ENCODE results near the gene CDH20. TPM values are rescaled to one million over a fixed set of nuclear protein-coding genes. Genes with fewer than 3 reads are reported as not detected.
A peak's percentile ranks its signal among the peaks of the same experiment; 100 is the strongest.

The CDH20 gene
- polyA plus RNA-seq, 12 donors, result 0.60 to 2.4 (median 1.4) TPM; not detected in 2

DNA sequence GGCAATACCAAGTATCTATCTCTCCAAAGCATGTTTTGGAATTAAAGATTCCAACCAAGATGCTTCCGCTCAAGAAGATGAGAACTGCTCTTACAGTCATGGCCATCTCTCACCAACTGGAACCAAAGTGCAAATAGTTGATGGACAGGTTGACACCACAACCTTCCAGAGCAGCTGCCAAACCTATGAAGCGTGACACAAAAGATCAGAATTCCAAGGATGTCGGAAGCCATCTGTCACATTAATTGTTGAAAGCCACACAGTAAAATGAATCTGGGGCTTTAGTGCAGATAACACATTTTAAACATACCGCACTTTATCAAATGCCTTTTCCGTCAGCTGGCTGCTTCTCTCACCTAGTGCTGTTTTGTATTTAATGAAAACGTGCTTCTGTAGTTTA is 195.7 kb downstream of the CDH20 start:
- DNase-seq, result no peak

DNA sequence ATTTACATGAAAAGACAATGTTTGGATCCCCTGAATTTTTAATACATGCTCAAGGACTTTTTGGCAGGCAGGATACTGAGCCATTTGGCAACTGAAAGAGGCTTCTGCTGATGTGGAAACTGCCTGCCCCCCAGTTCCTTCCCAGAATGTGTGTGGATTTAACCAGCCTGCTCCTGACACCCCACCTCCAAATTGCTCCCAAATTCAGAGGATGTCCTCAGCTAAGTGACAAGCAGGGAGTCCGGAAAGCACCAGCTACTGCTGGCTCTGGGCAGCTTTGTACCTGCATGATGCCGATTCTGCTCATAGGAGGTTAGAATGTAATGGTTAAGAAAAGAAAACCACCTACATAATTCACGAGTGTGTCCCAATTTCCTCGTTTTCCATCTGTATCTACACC is 197.5 kb downstream of the CDH20 start:
- no peak for DNase-seq

DNA sequence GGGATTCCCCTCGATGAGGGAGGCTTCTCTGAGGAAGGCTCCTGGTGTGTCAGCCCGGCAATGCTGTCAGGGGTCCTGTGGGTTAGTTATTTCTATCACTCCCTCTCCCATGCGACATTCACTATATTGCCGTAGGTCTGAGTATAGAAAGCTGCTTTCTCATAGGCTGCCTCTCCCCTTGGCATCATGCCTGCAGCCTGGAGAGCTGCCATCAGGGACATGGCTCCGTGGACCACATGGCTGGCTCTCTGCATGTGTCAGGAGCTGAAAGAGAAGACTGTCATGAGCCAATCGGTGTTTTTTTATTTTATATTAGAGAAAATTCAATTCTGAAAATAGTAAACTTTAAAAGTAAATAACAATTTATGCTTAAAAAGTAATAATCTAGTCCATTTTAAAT is 198.0 kb downstream of the CDH20 start:
- DNase-seq, result no peak

DNA sequence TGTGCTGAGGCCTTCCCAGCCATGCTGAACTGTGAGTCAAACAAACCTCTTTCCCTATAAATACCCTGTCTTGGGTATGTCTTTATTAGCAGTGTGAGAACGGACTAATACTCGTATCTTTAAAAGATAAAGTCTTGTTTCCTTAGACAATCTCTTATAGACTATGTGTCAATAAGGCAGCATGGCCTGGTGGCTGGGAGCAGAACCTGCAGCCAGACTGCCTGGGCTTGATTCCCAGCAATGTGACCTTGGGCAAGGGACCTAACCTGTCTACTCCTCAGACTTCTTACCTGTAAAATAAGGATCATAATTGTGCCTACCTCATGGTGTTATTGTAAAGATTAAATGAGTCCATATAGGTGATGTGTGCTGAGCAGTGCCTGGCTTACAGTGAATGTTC is 198.7 kb downstream of the CDH20 start:
- DNase-seq, result no peak

DNA sequence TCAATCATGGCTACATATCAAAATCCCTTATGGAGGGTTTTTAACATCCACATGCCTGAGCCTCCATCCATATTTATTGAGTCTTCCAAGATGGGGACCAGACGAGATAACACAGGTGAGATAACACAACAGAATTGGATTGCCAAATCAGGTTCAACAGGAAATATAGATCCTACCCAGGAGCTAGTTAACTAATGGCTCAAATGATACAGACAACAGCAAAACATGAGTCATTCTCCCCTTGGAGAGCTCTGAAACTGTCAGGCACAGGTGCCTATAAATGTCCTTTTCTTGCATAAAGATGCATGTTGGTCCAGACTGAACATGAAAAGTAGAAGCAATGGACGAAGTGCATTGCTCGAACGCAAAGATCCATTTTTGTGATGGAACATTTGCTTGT is 202.2 kb downstream of the CDH20 start:
- no peak for DNase-seq

DNA sequence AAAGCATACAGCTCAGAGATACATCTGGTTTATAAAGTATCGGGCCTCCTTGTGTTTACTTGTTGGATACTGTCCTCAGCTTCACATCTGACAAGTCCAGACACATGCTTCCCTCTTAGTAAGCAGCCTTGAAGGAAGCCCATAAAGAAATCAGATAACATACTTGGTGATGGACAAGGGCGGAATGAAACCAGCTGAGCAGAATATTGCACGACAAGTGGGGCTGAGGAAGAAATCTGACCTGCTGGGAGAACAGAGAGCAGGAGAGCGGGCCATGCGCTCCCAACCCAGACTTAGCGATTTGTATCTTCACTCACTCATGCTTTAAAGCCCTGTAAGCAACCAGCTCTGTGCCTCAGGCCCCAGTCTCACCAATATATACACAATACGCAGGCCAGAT is 208.4 kb downstream of the CDH20 start:
- DNase-seq, result no peak

DNA sequence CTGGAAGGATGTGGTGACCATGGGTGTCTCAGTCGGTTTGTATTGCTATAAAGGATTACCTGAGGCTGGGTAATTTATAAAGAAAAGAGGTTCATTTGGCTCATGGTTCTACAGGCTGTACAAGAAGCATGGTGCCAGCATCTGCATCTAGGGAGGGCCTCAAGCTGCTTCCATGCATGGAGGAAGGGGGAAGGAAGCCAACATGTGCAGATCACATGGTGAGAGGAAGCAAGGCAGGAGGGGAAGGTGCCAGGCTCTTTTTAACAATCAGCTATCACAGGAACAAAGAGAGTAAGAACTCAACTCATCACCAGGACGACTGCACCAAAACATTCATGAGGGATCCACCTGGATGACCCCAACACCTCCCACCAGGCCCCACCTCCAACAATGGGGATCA is 209.4 kb downstream of the CDH20 start:
- no peak for DNase-seq

DNA sequence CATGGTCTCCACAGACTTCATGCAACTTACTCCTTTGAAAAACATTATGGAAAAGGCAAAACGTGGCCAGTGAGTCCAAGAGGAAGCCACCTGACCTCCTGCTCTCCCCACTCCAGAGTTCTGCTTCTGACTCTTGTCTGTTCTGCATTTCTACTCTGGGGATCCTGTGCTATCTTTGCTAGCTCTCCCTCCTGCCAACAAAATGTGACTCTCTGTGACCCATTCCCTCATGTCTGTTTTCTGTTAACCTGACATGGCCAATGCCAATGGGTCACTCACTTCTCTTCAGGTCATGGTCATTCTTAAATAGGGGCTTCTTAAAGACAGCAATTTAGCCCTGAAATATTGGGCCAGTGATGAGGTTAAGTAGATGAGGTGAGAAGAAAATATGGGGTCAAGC is 210.3 kb downstream of the CDH20 start:
- no peak for DNase-seq

DNA sequence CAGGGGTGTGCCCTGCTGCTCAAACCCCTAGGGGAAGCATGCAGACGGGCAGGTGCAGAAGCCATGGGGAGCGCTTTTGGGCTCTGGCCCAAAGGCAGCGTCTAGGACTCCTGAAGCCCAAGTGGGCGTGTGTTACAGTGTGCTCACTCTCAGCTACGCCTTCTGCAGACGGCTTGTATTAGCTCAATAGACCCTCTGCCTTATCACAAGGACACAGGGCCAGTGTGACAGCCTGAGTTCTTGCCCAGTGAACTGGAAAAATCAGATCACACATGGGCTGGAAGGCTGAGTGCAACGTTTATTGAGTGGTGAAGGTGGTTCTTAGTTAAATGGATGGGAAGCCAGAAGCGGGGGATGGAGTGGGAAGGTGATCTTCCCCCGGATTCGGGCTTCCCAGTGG is 210.9 kb downstream of the CDH20 start:
- no peak for DNase-seq

DNA sequence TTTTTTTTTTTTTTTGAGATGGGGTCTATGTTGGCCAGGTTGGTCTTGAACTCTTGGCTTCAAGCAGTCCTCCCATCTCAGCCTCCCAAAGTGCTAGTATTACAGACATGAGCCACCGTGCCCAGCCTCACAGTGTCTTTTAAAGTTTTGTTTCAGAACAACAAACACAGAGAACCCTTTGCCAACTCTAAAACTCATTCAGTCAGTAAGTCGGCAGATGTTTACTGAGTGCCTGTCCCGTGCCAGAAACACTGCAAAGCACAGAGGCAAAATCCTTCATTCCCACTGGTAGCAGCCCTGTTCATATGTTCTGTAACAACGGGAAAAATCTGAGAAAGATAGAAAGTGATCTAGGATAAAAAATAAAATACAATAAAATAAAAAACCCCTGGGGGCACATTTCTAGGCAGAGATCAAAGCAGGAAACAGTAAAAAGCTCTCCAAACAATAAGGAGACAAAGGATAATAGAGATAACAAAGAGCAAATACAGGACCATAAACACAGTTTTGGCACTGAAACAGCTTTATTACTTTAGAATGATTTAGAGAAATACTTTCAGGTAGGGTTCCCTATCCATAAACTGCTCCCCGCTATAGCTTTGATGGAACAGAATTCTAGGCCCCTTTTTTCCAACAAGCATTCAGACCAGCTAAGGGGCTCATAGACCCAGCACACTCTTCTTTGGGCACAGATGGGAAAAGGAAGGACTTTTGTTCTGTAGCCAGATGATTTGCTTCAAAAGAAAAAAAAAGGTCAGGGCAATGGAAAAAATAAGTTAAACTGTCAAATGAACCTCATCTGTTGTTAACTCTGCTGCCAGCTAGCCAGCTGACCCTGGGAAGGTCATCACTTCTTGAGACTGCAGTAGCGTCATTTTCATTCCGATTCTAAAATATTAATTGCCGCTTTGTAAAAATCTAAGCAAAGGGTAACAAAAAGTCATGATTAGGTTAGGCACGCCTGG is 212.3 kb downstream of the CDH20 start:
- no peak for DNase-seq

DNA sequence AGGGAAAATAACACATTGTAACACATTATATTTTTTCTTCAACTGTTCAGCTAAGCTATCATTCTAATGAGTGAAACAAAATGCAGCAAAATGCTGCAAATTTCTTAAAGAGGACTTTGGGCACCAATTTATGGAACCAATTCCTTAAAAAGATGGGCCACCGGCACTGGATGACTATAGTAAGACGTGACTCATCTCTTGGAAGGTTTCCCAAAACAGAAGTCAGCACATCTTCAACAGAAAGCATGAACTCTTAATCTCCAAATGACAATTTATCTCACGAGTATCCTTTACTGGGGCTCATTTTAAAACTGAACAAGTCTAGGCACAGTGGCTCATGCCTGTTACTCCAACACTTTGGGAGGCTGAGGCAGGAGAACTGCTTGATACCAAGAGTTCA is 213.4 kb downstream of the CDH20 start:
- no peak for DNase-seq

DNA sequence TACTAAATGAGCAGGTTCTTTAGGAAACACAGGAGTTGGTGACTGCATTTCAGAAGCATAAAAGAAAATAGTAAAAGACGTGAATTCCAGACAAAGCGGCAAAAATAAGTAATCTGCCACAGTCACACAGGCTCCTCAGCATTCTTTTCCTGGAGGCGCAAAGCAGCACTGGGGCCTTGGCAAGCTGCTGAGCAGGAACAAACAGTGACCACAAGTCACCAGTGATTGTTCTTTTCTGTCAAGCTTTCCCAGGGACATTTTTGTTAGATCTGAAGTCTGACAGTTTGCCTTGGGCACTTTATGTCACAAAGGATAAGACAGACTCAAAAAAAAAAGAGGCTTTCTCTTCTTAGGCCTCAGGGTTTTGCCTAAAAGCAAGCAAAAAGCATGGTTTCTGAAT is 216.2 kb downstream of the CDH20 start:
- DNase-seq, result no peak

DNA sequence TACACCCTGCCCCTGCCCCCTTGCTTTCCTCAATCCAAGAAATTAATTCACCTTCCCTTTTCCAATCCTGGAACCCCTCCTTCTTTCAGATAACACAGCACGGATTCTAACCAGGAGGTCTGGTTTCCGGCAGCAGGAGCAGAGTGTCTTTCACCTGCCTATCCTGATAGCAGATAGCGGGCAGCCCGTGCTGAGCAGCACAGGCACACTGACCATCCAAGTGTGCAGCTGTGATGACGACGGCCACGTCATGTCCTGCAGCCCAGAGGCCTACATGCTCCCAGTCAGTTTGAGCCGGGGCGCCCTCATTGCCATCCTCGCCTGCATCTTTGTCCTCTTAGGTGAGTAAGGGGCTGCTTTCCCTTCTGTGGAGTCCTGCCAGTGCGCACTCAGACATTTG is 216.7 kb downstream of the CDH20 start:
- DNase-seq, result no peak

DNA sequence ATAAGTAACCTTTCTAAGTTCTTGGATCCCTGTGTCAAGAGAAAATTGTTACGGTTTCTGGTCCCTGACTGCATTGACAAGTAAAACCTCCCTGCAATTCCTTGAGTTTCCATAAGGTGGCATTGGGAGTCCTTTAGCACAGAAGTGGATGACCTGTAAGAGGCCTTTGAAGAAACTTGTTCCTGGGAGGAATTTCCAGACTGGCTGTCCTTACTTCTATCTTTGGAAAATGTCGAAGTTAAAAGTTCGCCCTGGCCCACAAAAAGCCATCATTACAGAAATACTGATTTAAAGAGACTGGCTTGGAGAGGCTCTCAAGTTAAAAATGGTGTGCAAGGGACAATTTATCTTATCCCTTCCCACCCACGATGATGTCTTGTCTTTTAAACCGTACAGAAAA is 218.4 kb downstream of the CDH20 start:
- peak; percentile 69 for DNase-seq

DNA sequence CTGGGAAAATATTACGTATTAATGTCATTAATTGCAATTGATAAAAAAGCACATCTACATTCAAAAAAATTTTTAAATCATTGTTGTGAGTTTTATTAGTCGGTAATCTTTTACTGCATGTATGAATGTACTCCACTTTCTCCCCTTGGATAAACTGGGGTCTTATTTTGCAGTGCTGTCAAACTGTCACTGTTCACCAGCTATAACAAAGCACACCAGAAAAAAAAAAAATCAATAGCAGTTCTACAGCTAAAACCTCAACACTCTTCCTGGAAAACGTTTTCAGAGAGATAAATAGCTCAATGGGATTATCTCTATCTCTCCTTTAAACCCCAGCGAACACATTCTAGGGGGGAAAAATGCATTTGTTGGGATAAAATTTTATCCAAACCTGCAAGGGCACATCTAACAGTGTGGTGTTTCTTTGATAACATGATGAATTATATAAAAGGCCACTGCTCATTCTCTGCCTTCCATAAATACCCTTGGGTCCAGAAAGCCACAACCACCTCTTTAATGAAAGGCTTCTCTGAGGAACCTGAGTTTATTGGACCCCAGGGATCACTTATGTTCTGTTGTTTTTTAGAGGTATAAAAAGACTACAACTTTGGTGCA is 219.9 kb downstream of the CDH20 start:
- DNase-seq, result no peak

DNA sequence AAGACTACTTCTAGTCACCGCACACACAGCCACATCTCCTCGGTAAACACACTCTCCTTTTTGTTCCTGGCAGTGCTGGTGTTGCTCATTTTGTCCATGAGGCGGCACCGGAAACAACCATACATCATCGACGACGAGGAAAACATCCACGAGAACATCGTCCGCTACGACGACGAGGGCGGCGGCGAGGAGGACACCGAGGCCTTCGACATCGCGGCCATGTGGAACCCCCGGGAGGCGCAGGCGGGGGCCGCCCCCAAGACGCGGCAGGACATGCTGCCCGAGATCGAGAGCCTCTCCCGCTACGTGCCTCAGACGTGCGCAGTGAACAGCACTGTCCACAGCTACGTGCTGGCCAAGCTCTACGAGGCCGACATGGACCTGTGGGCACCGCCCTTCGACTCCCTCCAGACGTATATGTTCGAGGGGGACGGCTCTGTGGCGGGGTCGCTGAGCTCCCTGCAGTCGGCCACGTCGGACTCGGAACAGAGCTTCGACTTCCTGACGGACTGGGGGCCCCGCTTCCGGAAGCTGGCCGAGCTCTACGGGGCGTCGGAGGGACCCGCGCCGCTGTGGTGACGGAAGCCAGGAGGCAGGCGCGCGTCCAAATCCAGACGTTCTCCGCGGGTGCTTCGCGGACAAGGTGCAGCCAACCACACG is 221.0 kb downstream of the CDH20 start:
- no peak for DNase-seq

DNA sequence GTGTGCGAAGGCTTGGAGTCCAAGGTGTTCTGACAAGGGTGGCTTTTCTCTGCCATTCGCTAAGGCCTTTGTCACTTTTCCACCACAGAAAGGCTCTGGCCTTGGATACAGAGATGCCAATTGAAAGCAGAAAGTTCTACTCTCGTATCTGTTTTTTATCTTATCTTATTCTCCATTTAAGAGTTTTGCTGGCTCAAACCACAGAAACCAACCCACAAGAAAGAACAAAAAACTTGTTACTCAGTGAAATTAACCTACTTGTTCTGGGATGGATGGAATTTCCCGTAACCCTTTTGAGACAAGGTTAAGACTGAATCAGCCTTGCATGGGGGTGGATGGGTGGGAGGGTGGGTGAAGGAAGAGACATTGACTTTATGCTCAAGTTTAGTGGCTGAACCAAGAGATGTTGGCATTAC is 221.7 kb downstream of the CDH20 start:
- DNase-seq, result no peak

DNA sequence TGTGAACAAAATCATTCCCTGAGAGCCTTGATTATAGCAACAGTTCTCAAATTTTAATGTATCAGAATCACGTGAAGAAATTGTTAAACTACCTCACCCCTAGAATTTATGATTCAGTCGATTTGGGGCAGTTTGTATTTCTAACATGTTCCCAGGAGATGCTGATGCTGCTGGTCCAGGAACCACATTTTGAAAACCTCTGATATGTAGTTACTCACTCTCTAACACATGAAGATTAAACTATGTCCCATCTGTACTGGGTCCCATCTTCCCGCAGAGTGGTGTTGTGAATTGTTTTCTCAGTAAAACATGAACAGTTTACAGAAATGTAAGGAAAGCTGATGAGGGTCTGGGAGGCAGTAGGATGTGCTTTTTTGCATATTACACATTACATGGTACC is 223.1 kb downstream of the CDH20 start:
- DNase-seq, result no peak

DNA sequence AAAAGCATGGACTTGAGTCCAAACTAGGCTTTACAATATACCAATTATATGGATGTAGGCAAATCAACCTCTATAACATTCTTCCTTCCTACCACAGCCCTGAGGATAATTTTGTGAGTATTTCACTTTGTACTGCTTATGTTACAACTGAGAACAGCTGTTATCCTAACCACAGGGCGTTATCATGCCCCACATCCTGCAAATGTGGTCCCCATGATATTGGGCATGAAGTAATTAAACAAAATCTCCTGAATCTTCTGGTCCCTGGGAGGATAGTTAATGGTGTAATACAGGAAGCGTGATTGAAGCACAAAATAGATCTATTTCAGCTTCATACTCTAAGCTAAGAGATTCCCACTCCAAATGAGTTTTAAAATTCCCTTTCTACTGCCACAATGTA is 223.6 kb downstream of the CDH20 start:
- DNase-seq, result no peak

DNA sequence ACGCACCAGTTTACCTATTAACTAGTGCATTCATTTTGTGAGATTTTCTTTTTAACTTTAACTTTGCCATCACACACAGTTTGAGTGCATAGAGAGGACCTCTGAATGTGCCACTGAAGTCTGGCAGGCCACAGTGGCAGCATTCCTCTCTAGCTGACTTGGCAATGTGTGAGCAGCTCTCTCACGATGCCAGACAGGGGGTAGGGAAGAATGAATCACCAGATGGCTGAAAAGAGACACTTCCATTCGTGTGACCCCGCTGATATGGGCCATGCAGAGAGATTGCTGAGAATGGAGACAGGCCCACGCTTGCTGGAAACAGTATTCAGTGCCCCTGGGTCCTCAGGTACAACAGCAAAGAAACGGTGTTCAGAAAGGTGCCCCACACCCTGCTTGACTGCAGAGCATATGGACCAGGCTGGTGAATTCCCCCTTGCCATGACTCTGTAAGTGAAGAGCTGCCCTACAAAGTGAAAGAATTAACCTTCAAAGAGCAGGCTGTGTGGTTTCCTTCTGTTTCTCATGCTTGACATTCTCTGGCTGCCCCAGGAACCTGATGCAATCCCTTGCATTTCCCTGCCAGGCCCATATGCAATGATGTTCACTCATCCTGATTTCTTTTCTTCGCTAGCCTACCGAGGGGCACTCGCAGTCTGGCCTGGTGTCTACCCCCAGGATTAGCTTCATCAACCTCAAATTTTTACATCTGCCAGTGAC is 236.1 kb downstream of the CDH20 start:
- no peak for DNase-seq

DNA sequence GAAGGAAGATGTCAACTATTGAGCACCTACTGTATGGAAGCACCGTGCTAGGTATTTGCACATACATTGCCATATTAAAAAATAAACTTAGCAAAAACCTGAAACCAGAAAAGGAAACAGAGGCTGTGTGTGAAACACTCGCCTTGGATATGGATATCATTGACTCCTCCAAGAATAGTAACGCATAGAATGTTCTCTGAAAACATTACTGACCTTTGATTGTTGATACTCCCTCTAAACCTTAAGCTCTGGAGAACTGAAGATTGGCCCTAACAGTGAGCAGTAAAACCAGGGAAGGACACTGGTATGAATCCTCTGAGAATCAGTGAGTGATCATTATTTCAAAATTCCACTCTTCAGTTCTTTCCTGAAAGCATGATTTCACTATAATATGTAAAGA is 236.8 kb downstream of the CDH20 start:
- no peak for DNase-seq

DNA sequence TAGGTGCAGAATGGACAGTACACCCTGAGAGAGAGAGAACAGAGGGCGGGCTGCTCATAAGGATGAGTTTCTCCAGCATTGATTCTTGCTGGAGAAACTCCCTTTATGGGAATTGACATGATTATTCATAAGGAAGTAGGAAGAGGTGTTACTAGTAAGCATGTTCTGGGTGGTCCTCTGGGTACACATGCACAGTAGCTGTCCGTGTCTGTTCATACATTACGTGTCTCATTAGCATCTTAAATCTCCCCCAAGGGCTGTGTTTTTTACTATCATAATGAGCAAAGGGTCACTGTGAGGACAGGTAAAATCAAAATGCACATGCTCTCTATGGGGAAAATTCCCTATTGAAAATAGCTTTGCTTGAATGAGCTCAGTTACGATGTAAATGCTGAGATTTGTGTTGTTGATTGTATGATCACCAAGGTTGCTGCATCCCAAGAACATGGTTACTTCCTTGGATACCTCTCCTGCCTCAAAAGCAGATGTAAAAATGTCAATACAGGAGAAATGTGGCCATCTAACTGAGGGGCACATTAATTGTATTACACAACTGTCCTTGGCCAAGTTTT is 238.9 kb downstream of the CDH20 start:
- DNase-seq, result no peak

Measured in muscle of arm (tissue), 12 donors.